HG02759 (cell line): ENCODE results near the gene CCDC74A.
"Not testable (repeated sequence)": the region's sequence is repeated elsewhere in the genome, so short reads cannot be mapped to it uniquely, and the experiment has no call there.

Source experiments
- ATAC-seq: cut with Tn5 transposase; IDR thresholded peaks from one replicate; pipeline ENCODE4 v1.9.1; 2021; ENCODE audit warnings: mild to moderate bottlenecking, moderate library complexity; ENCODE audit not compliant: unreplicated experiment

The CCDC74A gene

DNA sequence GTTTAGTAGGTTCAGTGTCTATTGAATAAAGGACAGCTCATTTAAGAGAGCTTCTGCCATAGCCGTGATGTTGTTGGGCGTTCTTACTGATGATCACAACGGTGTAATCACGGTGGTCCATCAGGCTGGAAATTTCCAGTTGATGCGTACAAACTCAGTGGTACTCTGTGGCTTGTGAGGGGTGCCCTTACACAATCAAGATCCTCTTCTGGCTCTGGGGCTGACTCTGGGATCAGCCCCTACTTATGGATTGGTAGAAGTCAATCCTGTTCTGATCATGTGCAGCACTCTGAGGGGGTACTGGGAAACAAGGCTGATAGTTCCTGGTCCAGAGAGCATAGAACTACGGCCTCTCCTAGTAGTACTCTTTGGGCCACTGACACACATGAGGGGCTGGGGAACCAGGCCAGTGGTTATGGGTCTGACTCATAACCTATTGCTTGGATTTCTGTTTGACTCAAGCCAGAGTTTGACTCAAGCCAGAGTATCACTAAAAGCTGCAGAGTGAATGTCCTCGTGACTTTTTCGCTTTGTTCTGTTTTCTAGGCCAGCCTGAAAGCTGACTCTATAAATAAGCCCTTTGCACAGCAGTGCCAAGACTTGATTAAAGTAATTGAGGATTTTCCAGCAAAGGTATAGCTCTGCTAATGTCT lies 29.2 kb upstream of the CCDC74A start:
- peak; percentile 95 for ATAC-seq

DNA sequence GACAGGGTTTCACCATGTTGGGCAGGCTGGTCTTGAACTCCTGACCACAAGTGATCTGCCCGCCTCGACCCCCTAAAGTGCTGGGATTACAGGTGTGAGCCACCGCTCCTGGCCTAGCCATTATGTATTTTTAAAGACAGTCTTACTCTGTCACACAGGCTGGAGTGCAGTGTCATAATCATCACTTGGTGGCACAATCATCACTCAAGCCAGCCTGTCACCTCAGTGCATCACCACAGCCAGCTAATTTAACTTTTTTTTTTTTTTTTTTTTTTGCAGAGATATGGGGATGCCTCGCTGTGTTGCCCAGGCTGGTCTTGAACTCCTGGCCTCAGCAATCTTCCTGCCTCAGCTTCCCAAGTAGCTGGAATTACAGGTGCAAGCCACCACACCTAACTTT lies 24.1 kb upstream of the CCDC74A start:
- ATAC-seq: not testable (repeated sequence)

DNA sequence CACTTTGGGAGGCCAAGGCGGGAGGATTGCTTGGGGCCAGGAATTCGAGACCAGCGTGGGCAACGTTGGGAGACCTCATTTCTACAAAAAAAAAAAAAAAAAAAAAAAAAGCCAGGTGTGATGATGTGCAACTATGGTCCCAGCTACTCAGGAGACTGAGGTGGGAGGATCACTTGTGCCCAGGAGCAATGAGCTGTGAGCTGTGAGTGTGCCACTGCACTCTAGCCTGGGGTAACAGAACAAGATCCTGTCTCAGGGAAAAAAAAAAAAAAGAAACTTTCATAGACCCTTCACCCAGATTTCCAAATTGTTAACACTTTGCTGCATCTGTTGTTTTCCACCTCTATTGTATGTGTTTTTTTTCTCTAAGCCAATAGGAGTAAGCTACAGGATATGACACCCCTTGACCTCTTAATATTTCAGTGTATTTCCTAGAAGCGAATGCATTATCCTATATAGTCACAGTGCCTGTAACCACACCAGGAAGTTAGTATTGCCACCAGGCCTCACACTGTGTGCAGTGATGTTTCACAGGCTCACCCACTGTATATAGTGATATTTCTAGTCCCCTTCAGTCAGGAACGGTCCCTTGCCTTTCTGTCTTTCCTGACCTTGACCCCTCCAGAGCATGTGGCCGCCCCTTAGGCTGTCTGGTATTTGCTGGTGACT lies 23.5 kb upstream of the CCDC74A start:
- not testable (repeated sequence) for ATAC-seq

DNA sequence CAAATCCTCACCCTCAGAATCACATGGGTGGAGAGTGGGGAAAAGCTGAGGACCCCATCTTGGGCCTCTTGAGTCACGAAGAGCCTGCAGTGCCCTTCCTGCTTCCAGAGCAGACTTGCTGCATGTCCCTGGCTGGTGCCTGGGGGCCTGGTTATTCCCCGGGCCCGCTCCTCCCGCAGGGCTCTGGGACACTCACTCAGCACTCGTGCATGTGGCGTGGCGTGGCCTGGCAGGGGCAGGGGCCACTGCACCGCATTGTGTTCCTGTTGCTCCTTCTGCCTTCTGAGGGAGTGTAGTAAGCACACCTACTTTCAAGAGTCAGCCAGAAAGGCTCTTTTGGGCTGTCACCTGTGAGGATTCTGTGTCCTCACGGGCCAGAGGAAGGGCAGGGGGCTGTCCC lies 18.1 kb upstream of the CCDC74A start:
- no peak for ATAC-seq

DNA sequence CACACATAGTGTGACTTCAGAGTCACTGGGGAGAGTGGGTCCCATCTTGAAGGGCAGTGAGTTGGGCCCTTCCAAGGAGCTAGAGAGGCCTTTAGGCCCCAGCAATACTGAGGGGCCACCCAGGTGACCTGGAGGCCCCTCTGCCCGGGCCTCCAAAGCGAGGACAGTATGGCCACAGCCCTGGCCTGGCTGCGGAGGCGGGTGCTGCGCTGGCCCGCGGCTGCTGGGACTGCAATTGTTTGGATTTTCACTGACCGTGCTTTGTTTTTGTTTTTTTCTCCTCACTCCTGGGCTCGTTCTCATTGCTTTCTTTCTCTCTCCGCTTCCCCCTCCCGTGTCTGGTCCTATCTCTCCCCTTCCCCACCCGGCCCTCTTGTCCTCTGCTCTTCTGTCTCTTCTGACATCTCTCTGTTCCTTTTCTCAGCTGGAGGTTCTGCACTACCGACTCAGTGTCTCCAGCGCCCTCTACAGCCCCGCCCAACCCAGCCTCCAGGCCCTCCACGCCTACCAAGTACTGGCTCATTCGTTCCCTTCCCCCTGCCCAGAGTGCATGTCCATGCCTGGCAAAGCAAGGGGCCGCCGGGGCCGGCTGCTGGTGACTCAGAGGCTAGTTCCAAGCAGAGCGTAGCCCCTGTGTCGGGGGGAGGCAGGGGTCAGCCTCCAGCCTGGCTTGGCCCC lies 16.3 kb upstream of the CCDC74A start:
- ATAC-seq: not testable (repeated sequence)

DNA sequence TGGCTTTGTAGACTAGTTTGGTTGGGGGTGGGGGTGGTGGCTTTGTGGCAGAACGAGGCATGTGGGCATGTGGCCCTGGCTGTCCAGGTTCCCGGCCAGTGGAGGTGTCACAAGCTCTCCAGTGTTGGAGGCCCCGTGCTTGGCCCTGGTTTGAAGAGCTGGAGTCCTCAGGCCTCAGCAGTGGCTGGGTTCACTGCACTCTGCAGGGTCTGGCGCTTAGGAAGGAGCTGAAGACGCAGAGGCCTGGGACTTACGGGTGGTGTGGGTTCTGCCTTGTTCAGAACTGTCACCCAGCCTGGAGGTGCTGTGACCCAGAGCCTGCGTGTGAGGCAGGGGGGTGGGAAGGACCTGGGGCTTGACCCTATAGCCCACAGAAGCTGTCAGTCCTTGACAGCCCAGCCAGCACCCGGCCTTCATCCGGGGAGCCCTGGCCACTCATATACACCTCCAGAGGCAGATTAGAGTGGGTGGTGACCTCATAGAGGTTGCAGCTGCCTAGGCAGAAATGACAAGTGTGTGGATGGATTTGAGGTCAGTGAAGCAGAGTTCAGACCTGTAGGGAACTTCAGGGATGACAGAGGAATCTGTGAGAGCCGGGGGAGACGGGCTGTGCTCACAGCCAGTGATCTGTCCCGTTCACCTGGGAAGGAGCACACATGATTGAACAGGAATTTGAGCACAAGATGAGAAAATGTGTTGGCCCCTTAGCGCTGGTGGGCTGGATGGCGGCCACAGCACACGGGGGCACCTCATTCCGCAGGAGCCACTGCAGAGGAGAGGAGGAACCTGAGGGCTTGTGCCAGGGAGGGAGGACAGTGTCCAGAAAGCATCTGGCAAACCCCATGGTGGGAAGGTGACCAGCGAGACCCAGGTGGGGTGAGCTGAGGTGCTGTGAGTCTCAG lies 15.5 kb upstream of the CCDC74A start:
- ATAC-seq: not testable (repeated sequence)

DNA sequence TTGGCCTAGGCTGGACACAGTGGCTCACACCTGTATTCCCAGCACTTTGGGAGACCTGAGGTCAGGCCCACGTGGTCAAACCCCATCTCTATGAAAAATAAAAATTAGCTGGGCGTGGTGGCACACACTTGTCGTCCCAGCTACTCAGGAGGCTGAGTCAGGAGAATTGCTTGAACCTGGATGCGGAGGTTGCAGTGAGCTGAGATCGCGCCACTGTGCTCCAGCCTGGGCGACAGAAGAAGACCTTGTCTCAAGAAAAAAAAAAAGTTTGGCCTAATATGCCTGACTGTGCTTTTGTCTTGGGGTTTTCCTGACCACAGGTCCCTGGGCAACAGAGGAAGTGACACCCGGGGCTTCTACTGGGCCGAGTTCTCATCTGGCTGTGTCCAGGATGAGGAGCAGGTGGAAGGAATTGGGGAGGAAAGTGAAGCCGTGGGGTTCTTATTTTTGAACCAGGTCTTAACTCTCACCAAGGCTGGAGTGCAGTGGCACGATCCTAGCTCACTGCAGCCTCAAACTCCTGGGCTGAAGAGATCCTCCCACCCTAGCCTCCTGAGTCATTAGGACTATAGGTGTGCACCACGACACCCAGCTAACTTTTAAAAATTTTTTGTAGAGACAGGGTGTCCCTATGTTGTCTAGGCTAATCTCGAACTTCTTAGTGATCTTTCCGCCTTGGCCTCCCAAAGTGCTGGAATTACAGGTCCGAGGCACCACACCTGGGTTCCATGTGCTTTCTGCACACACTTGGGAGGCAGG lies 13.1 kb upstream of the CCDC74A start:
- peak; percentile 80 for ATAC-seq

DNA sequence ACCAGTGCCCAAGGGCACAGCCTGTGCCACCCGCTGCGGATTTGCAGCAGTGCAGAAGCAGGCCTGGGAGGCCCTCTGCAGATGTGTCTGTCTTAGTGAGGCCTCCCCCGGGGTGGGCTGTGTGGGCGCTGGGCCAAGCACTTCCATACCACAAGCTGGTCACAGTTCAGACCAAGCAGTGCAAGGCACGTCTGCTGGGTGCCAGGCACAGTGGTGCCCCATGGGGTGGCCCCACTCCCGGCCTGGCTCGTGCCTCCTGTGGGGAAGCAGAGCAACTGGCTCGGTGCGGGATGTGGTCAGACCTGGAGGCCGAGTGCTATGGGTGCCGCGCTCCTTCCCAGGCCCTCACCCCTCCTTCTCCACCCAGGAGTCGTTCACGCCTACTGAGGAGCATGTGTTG lies 12.5 kb upstream of the CCDC74A start:
- not testable (repeated sequence) for ATAC-seq

DNA sequence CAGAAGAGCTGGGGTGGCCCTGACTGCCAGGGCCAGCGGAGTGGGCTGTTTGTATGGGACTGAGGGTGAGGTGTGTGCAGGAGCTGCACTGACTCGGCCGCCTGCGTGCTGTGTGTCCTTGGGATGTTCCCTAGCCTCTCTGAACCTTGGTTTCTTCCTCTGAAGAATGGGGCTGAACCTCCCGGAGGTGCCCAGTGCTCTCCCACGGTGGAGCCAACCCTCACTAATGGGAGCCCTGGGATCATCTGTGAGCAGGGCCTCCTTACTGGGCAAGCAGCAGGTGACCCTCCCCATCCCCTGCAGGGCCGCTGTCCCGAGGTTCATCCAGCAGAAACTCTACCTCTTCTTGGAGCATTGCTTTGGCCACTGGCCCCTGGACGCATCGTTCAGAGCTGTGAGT lies 11.7 kb upstream of the CCDC74A start:
- ATAC-seq: no peak

DNA sequence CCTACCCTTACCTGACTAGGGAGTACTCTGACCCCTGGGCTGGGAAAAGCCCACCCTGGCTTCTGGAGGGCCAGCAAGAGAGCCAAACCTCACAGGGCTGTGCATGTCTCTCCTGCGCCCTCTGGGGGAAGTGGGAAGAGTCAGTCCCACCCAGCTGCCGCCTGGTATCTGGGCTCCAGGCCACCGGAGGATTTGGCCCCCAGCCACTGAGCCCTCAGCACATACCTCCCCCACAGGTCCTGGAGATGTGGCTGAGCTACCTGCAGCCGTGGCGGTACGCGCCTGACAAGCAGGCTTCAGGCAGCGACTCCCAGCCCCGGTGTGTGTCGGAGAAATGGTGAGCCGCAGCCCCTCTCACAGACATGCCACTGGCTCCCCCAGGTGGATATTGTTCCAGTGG lies 11.1 kb upstream of the CCDC74A start:
- not testable (repeated sequence) for ATAC-seq

DNA sequence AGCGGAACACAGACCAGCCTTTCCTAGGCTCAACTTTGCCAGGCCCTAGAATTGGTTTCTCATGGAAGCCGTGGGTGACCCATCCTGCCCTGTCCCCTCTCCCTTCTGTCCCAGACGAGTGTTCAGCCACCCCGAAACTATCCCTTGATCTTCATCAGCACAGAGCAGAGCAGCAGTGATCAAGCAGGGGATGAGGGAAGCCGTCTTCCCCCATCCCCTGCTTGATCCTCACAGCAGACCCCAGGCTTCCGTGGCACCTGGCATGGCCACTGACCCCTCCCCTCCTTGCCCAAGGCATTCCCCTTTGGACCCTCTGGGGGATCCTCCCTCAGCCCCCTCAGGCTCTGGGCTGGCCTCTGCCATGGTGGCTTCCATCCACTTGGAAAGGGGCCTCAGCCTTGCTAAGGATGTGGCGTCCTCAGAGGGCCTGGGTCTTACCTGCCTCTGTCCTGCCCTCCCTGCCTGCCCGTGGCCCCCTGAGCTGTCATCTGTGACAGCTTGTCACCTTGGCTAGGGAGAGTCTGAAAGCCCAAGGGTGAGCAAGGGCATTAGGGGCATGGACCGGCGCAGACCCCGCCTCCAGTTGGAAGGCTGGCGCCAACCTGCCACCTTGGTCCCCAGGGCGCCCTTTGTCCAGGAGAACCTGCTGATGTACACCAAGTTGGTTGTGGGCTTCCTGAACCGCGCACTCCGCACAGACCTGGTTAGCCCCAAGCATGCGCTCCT lies 10.4 kb upstream of the CCDC74A start:
- no peak for ATAC-seq

DNA sequence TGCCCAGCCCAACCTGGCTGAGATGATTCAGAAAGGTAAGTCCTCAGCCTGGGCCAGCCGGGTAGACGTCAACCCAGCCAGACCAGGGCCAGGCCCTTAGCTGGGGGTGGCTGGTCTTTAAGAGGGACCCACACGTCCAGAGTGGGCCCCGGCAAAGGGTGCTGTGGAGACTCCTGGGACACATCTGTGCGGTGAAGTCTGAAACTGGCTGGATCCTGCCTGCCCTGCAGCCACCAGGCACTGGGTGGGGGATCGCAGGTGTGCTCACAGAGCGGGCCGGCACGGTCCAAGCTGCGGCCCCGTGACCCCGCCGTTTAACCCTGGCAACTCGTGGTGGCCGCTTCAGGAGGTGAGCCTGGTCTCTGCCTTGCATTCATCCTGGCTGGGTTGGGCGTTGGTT lies 9.8 kb upstream of the CCDC74A start:
- ATAC-seq: not testable (repeated sequence)

DNA sequence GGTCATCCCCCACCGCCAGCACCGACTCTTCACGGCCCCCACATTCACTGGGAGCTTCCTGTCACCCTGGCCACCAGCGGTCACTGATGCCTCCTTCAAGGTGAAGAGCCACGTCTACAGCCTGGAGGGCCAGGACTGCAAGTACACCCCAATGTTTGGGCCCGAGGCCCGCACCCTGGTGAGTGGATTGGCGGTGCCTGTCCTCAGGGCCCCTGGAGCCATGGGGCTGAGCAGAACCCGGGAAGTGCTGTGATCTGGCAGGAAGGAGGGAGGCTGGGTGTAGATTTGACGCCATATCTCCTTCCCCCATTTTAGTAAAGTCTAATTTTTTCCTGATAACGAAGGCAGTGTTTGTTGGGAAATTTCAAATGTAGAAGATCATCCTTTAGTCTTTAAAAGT lies 9.2 kb upstream of the CCDC74A start:
- not testable (repeated sequence) for ATAC-seq

DNA sequence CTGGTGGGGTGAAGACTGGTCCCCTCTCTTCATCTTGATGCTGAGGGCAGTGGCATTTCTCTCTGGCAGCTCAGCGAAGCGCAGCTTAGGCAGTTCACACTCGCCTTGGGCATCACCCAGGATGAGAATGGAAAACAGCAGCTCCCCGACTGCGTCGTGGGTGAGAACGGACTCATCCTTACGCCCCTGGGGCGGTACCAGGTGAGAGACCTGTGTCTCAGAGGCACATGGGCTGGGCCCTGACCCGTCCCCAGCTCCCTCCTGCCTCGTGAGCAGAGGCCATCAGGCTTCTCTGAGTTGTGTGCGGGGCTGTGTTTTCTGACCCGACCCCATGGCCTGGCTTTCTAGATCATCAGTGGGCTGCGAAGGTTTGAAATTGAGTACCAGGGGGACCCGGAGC lies 8.2 kb upstream of the CCDC74A start:
- no peak for ATAC-seq

DNA sequence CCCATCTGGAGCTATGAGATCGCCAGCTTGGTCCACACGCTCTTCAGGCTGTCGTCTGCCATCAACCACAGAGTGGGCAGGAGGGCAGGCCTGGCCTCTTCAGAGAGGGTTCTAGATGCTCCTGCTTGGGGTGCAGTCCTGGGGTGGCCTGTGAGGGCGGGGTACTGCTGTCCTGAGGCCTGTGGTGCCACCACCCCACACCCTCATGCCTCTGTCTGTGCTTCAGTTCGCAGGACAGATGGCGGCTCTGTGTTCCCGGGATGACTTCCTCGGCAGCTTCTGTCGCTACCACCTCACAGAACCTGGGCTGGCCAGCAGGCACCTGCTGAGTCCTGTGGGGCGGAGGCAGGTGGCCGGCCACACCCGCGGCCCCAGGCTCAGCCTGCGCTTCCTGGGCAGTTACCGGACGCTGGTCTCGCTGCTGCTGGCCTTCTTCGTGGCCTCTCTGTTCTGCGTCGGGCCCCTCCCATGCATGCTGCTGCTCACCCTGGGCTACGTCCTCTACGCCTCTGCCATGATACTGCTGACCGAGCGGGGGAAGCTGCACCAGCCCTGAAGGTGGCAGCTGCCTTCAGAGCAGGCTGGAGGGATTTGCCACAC lies 7.7 kb upstream of the CCDC74A start:
- not testable (repeated sequence) for ATAC-seq

DNA sequence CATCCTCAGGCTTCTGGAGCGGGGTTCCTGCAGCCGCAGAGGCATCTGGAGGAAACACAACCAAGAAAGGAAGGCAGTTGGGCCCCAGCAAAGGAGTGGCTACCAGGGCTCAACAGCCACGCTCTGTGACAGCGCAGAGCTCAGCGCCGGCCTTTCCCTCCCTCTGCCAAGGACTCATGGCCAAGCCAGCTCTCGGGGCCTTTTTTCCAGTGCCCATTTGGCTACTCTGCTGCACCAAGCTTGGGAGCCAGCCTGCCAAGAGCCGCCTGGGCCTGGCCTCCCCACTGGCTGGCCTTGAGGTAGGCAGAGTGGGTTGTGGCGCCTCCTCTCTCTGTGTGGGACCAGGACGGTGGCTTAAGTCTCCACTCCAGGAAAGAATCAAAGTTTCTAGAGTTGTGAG lies 7.2 kb upstream of the CCDC74A start:
- no peak for ATAC-seq

DNA sequence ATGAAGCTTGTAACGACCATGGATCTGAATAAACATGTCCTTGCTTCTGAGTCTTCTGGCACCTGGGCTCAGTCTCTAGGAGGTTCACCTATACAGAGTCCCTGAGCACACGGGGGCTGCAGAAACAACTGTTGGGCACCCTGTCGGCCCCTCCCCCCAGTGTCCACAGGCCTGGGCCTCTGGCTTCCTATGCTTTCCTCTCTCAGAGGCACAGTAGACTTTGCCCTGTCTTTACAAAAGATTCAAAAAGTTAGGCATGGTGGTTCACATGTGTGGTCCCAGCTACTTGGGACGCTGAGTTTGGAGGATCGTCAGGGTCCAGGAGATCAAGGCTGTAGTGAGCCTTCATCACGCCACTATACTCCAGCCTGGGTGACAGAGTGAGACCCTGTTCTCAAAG lies 6.2 kb upstream of the CCDC74A start:
- ATAC-seq: not testable (repeated sequence)

DNA sequence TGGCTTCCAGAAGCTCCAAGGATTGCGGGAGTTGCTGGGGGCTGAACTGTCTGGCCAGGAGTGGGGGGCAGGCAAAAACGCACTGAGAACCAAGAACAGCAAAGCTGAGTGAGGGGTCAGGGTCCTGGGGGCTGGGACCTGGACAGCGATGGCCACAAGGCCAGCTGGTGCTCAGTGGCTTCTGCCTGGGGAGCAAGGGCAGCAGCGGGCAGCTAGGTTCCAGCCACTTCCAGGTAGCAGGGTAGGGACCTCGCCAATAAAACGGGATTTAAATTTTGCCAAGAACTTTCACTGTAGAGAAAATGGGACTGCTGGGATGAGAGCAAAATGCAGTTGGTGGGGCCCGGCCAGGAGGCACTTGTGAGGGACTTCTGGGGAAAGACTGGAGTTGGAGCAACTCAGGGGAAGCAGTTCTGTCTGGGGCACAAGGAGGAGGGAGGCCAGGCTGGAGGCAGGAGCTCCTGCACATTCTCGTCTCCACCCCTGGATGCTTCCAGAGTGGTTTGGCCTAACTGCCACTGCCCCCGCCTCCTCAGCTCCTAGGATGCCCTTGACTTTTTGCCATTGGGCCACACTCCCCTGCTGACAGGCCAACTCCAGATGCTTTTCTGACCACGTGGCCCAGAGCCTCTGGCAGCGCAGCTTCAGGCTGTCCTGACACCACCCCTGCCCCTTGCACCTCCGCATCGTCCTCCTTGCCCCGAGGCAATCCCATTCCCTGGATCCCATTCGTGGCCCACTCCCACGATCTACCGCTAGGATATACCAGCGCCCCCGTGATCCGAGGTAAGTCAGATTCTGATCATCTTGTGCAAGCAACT lies 5.5 kb upstream of the CCDC74A start:
- ATAC-seq: no peak
